Colon (tissue), 2 donors: ENCODE measurements around the gene KIF20B.
"Not testable (repeated sequence)": the region's sequence is repeated elsewhere in the genome, so short reads cannot be mapped to it uniquely, and the experiment has no call there.

Experiments used
- FAIRE-seq: peaks from 2 replicates; lab custom pipeline; 2012; peaks lifted over from hg19 to GRCh38; lab: Jason Lieb, UNC
- donor health status: control.
- donor health status: control.

Gene KIF20B

GRCh38 chr10:89692416-89692815 is 9.0 kb upstream of the KIF20B start:
- FAIRE-seq = no peak

- no peak for FAIRE-seq
Observed at GRCh38 chr10:89693176-89693575, 8.2 kb upstream of the KIF20B start.

GRCh38 chr10:89695307-89695706 is 6.1 kb upstream of the KIF20B start:
- FAIRE-seq = no peak

- FAIRE-seq = no peak
Observed at GRCh38 chr10:89697946-89698345, 3.4 kb upstream of the KIF20B start.

- no peak for FAIRE-seq
Observed at GRCh38 chr10:89699581-89700064, 1.8 kb upstream of the KIF20B start.

- FAIRE-seq = no peak
Observed at GRCh38 chr10:89700923-89701241, 508 bp upstream of the KIF20B start.

GRCh38 chr10:89702121-89702480 is 711 bp downstream of the KIF20B start:
- FAIRE-seq = no peak

- FAIRE-seq = no peak
Observed at GRCh38 chr10:89705466-89705865, 4.1 kb downstream of the KIF20B start.

GRCh38 chr10:89706011-89706410 is 4.6 kb downstream of the KIF20B start:
- no peak for FAIRE-seq

GRCh38 chr10:89707372-89707771 is 6.0 kb downstream of the KIF20B start:
- FAIRE-seq = no peak

- peak; percentile 5 for FAIRE-seq
Observed at GRCh38 chr10:89710753-89711152, 9.4 kb downstream of the KIF20B start.

- FAIRE-seq = no peak
Observed at GRCh38 chr10:89734616-89735015, 33.2 kb downstream of the KIF20B start.

GRCh38 chr10:89738551-89739209 is 37.3 kb downstream of the KIF20B start:
- peak; percentile 68 for FAIRE-seq

GRCh38 chr10:89741126-89741762 is 39.9 kb downstream of the KIF20B start:
- no peak for FAIRE-seq

GRCh38 chr10:89744026-89744425 is 42.6 kb downstream of the KIF20B start:
- FAIRE-seq = no peak

- no peak for FAIRE-seq
Observed at GRCh38 chr10:89745903-89746302, 44.5 kb downstream of the KIF20B start.

- FAIRE-seq = no peak
Observed at GRCh38 chr10:89750441-89750840, 49.1 kb downstream of the KIF20B start.

- no peak for FAIRE-seq
Observed at GRCh38 chr10:89755374-89755773, 54.0 kb downstream of the KIF20B start.

- FAIRE-seq = no peak
Observed at GRCh38 chr10:89759531-89759930, 58.1 kb downstream of the KIF20B start.

- FAIRE-seq = not testable (repeated sequence)
Observed at GRCh38 chr10:89763671-89764070, 62.3 kb downstream of the KIF20B start.

GRCh38 chr10:89771684-89772083 is 70.3 kb downstream of the KIF20B start:
- FAIRE-seq = no peak

GRCh38 chr10:89773081-89773480 is 71.7 kb downstream of the KIF20B start:
- no peak for FAIRE-seq

- FAIRE-seq = no peak
Observed at GRCh38 chr10:89776665-89777064, 75.3 kb downstream of the KIF20B start.

GRCh38 chr10:89782470-89782869 is 81.1 kb downstream of the KIF20B start:
- FAIRE-seq = no peak
